HG03469 (cell line): ENCODE results near the gene RASGEF1C.

Experiments used
- ATAC-seq: cut with Tn5 transposase; IDR thresholded peaks from one replicate; pipeline ENCODE4 v1.9.1; 2021; ENCODE audit warnings: mild to moderate bottlenecking, moderate library complexity, moderate number of reproducible peaks; ENCODE audit not compliant: unreplicated experiment

RASGEF1C gene

DNA sequence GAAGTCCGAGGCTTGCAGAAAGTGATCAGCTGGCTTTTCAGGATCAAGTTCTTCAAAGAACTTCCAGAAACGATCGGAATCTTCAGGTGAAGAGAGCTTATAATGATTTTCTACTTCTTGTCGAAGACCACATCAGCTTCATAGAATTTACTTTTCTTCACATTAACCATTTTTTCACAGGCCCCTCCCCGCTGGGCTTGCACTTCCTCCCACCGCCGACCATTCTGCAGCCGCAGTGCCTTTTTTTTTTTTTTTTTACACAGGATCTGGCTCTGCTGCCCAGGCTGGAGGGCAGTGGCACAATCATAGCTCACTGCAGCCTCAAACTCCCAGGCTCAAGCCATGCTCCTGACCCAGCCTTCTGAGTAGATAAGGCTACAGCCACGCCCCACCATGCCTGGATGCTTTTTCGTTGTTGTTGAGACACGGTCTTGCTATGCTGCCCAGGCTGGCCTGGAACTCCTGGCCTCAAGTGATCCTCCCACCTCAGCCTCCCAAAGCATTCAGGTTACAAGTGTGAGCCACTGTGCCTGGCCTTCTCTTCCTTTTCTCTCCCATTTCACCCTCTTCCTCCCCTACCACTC is 122.1 kb downstream of the RASGEF1C start:
- no peak for ATAC-seq

- no peak for ATAC-seq
Measured at GRCh38 chr5:180085837-180086236, 123.2 kb downstream of the RASGEF1C start.

- ATAC-seq = no peak
Measured at GRCh38 chr5:180084638-180085561, 124.1 kb downstream of the RASGEF1C start.

GRCh38 chr5:180083529-180084060 is 125.4 kb downstream of the RASGEF1C start:
- no peak for ATAC-seq

DNA sequence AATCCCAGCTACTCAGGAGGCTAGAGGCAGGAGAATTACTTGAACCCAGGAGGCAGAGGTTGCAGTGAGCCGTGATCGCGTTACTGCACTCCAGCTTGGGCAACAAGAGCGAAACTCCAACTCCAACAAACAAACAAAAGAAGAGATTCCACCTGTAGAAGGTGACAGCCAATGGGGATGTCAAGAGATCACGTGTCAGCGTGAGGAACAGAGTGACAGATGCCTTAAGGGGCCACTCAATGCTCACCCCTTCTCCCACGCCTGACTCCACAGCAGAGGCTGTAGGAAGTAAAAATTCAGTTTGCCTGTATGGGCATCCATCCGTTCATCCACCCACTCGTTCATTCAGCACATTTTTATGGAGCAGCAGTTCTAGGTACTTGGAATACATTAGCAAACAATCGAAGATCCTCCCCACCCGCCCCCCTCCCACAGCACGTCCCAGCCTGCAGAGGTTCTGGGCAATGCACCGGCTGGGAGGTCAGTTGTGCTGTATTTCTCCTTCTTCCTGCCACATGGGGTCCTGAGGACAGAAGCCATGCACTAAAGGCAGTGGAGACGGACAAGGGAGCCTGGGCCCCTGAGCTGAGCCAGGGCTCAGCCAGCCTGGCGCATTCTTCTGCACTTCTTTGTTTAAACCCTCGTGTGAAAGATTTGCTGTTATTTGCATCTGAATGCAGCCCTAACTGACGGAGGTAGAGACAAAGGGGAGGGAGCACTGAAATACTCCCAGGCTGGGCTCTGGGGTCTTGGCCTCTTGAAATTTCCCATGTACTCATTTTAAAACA is 126.2 kb downstream of the RASGEF1C start:
- ATAC-seq = no peak

DNA sequence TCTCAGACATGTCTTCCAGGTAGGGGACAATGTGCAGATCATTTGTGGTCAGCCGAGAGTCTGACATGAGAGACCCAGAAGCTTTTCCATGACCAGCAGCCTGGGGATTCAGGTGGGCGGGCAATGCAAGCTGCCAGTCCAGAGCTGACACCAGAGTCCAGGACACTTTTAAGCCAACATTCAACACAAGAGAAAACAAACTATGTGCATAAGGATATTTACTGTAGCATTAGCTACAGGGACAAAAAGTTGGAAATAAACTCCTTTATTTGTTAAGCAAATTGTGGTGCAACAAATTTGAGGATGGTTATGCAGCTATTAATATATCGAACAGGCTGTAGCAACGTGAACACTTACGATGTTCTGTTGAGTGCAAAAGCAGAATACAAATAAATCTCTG is 127.5 kb downstream of the RASGEF1C start:
- ATAC-seq = no peak

DNA sequence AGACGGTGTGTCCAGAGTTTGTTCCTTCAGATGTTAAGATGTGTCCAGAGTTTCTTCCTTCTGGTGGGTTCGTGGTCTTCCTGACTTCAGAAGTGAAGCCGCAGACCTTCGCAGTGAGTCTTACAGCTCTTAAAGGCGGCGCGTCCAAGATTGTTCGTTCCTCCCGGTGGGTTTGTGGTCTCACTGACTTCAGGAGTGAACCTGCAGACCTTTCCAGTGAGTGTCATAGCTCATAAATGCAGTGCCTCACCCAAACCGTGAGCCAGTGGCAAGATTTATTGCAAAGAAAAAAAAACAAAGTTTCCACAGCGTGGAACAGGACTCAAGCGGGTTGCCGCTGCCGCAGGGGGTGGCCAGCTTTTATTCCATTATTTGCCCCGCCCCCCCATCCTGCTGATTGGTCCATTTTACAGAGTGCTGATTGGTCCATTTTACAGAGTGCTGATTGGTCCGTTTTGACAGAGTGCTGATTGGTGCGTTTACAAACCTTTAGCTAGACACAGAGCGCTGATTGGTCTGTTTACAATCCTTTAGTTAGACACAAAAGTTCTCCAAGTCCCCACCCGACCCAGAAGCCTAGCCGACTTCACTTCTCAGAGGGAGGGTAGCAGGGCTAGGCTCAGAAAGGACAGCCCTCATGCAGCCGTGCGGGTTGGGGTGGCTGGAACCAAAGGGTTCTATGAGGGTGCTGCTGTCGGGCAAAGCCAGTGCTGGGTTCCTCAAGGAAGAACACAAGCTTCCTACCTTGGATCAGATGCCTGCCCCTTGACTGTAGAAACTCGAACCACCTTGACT is 128.3 kb downstream of the RASGEF1C start:
- no peak for ATAC-seq

DNA sequence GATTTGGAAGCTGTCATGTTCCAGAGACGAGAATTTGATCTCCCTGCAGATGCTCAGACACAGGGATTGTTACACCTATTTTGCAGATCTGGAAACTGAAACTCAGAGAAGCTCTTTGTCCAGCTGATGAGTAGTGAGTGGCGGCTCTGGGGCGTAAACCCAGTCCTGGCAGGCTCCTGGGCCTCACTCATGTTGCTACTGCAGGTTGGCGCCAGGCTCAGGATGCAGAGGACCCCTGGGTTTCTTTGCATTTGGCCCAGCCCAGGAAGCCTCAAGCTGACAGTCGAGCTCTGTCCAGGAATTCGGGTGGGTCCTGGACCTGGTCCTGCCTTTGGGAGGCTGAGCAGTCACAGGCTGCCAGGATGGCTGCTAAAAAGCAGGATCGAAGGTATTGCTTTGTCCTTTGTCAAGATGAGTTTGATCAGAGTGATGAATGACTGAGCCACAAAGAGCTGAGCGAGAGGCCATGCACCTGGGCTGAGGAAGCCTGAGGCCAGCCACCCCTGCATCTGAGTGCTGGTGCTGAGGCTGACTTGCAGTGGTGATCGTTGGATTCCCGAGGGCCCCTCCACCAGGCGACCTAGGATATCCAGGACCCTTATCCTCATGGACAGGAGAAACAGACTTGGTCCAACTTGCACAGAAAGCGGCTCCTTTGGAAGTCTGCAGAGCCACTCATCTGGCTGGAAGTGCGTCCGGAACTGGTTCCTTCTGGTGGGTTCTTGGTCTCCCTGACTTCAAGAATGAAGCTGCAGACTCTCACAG is 129.1 kb downstream of the RASGEF1C start:
- no peak for ATAC-seq

DNA sequence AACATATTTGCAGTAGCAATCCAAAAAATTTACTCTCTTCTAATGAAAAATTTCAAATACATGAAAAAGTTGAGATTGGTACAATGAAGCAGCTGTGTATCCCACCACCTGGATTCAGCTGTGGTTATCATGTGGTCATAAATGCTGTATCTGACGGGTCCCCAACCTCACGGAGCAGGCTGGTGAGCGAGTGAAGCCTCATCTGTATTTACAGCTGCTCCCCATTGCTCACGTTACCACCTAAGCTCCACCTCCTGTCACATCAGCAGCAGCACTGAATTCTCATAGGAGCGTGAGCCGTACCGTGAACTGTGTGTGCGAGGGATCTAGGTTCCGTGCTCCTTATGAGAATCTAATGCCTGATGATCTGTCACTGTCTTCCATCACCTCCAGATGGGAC is 130.7 kb downstream of the RASGEF1C start:
- no peak for ATAC-seq

DNA sequence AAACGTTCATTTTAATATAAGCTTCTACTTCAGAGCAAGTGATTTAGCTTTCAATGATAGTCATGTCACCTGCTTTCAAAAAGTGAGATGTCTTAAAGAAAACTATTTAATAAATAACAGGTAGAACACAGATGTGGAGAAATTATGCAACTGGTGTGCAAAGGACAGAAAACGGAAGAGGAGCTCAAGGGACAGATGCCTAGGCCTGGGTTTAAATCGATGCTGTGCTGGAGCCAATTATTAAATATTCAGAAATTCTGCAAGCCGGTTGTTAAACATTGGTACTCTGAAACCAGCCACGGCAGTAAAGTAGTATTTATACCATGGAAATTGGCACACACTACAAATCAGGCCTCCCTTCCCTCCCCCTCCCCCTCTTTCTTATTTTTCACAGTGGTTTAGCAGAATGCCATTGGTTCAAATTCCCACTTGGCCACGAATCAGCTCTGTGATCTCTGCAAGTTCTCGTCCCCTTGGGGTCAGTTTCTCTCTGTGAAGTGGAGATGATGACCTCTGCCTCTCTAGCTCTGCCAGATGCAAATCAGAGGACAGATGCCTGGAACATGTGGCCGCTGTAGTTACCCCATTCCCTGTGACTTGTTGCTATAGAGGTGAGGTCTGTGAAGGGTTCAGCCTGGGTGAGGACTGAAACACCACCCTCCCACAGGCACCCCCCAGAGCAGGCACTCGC is 131.3 kb downstream of the RASGEF1C start:
- ATAC-seq = no peak

DNA sequence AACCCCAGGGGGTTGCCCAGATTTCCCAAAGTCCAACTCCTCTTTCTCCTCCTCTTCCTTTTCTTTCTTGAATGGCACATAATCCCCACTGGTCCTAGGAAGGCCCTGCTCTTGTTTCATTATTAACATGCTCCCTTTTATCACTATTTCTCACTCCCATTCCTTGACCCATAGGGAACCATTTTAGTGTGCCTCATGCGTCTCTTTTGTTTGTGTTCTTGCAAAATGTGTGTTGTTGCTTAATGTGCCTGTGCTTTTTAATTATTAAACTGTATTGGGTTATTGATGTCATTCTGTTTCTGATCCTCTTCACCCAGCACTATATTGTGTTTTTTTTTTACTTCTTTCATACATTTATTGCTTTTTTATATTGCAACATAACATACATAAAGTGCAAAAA is 133.3 kb downstream of the RASGEF1C start:
- no peak for ATAC-seq

GRCh38 chr5:180074462-180074861 is 134.5 kb downstream of the RASGEF1C start:
- no peak for ATAC-seq

DNA sequence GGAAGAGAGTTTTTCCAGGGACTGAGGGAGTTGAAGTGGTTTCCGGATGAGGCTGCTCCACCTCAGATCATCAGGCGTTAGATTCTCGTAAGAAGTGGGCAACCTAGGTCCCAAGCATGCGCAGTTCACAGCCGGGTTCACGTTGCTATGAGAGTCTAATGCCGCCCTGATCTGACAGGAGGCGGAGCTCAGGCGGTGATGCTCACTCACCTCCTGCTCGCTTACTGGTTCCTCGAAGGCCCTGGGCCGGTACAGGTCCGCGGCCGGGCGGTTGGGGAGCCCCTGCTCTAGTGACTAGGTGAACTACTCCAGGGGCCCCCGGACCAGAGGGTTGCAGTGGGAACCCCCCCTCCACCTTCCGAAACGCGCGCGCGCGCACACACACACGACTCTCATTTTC is 136.5 kb downstream of the RASGEF1C start:
- ATAC-seq = no peak

GRCh38 chr5:180072256-180072548 is 136.8 kb downstream of the RASGEF1C start:
- no peak for ATAC-seq

DNA sequence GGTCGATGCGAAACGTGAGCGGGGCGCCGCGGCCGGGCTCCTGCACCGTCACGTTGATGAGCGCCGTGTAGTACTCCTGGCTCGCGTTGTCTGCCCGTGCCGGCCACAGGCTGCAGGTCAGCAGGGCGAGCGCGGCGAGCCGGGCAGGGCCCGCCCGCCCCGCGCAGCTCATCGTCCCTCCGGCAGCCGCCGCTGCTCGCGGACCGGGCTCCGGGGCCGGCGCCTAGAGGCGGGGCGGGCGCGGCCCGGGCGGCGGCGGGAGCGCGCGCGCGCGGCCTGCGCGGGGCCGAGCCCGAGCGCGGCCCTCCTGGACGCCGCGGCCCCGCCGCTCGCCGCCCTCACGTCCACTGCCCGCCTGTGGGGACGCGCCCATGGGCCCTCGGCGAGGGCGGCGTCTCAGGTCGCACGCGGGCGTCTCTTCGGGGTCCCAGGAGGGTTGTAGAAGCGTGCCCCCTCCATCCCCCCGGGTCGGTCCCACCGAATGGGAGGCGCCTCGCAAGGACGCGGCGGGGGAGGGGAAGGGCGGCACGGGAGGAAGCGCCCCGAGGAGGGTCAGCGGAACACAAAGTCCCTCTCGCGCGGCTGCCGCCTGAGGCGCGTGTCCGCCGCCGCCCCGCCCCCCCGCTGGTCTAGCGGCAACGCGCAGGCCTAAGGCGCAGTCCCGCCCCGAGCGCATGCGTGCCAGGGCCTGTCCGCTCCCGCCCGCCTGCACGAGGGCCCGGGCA is 137.3 kb downstream of the RASGEF1C start, which contains the start of gene RNF130:
Gene RNF130, minus strand, starts transcription at position 229 of the 725 bp plus-strand sequence. Its CDS starts 57 bp downstream, at position 172.
- no peak for ATAC-seq

DNA sequence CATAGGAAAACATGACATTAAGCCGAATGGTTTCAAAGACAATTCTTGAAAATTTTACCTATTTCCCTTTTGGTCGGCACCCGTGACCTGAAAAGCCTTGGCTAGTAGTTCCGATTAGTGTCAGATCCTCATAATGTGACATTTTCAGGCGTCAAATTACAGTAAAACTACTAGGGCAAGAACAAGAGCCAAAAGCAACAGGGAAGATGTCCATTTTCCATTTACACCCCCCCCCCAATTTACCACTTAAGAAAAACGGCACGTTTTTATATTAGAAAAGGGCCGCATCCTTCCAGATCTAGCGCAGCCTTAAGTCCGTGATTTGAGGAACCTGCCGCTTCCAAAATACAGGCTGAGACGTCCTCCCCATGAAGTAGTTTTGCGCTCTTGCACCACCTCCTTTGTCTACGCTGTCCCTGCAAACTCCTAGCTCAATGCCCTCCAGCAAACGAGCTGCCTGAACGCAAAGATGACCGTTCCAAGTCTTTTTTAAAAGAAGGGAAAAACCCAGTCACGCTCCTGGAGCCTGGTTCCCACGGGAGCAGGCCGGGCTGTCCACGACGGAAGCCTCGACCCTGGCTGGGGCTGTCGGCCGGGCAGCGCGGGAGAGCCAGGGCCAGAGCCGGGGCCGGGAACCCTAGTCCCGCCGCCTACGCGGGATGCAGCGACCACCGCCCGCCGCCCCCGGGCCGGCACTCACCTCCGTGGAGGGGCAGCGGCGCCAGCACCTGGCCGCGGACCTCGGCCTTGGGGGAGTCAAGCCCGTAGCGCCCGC is 138.1 kb downstream of the RASGEF1C start:
- ATAC-seq = no peak

- ATAC-seq = no peak
Measured at GRCh38 chr5:180069589-180070247, 139.3 kb downstream of the RASGEF1C start.
